Activated B cell treated with CpG ODN at 0.5 μM for 24 hours (primary cell): ENCODE results near the gene NOS1AP. TPM values are rescaled to one million over a fixed set of nuclear protein-coding genes. Genes with fewer than 3 reads are reported as not detected.

Experiments used
- ATAC-seq: fragments of 200-7000 bp; cut with Tn5 transposase; one replicate; pipeline ENCODE4 v1.10.0; 2021; ENCODE audit warnings: low read depth, mild to moderate bottlenecking, moderate library complexity
- CTCF ChIA-PET: fragments of 350-600 bp; sonication (Branson Sonifier 250); formaldehyde crosslinking; loops from one replicate; lab custom pipeline; 2021; ENCODE audit warnings: antibody characterized with exemption; lab: Charles Lee
- POLR2A ChIA-PET: fragments of 350-600 bp; sonication (Branson Sonifier 250); formaldehyde crosslinking; loops from one replicate; lab custom pipeline; 2021; ENCODE audit warnings: antibody characterized with exemption; lab: Charles Lee
- DNase-seq: peaks from one replicate; pipeline ENCODE4 v3.0.0; 2022
- H3K27ac Mint-ChIP-seq: one replicate; pipeline ENCODE4 v1.8.0; 2020; ENCODE audit warnings: mixed read lengths
- H3K27me3 Mint-ChIP-seq: one replicate; pipeline ENCODE4 v1.8.0; 2021; ENCODE audit warnings: mixed read lengths
- H3K36me3 Mint-ChIP-seq: one replicate; pipeline ENCODE4 v1.8.0; 2021; ENCODE audit warnings: low read depth, mixed read lengths
- H3K4me1 Mint-ChIP-seq: one replicate; pipeline ENCODE4 v1.8.0; 2021; ENCODE audit warnings: mixed read lengths
- H3K4me3 Mint-ChIP-seq: one replicate; pipeline ENCODE4 v1.8.0; 2020; ENCODE audit warnings: mild to moderate bottlenecking, mixed read lengths
- H3K9me3 Mint-ChIP-seq: one replicate; pipeline ENCODE4 v1.8.0; 2020; ENCODE audit warnings: mixed read lengths
- intact Hi-C: fragments of 100-400 bp; cut with micrococcal nuclease; formaldehyde crosslinking; loops from one replicate; pipeline ENCODE4 v1.15.1; 2024
- total RNA-seq: library from RNA; stranded (reverse); gene quantifications from 2 replicates; pipeline ENCODE4 v1.2.3, GENCODE V29; 2022
- TF ChIP-seq, protein P1 (sequence below): fragments of 200-600 bp; IDR thresholded peaks from one replicate; pipeline ENCODE4 v1.8.0; 2022; ENCODE audit warnings: antibody characterized with exemption, mild to moderate bottlenecking

The NOS1AP gene
- total RNA-seq, 1 donor from 2014 or later = not detected

DNA sequence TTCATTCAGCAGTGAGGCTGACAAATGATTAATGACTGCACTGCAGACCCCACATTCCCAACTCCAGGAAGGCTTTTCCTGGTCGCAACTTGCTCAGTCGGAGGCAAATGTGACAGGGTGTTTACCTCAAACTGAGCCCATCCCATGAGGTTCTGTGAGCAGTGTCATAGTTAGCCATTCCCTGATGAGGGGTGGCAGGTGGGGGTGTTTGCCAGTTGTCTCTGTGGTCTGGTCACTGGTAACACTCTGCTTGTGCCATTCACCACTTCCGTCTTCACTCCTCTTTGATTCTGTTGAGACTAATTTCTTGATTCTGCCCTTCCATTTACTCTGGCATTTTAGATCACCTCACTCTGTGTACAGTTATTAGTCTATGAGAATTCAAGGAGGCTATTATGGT, 73.5 kb downstream of the NOS1AP start:
- ATAC-seq (no peak), DNase-seq (no peak)
- TF ChIP-seq, protein P1, sequence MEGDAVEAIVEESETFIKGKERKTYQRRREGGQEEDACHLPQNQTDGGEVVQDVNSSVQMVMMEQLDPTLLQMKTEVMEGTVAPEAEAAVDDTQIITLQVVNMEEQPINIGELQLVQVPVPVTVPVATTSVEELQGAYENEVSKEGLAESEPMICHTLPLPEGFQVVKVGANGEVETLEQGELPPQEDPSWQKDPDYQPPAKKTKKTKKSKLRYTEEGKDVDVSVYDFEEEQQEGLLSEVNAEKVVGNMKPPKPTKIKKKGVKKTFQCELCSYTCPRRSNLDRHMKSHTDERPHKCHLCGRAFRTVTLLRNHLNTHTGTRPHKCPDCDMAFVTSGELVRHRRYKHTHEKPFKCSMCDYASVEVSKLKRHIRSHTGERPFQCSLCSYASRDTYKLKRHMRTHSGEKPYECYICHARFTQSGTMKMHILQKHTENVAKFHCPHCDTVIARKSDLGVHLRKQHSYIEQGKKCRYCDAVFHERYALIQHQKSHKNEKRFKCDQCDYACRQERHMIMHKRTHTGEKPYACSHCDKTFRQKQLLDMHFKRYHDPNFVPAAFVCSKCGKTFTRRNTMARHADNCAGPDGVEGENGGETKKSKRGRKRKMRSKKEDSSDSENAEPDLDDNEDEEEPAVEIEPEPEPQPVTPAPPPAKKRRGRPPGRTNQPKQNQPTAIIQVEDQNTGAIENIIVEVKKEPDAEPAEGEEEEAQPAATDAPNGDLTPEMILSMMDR = no peak
- no peaks in the 10 kb centered on the region for H3K4me1 Mint-ChIP-seq
- H3K9me3 Mint-ChIP-seq = no peaks in the 10 kb centered on the region
- intact Hi-C loops = no loop called here
- ChIA-PET CTCF (no interaction called here), POLR2A (no interaction called here)
- no peaks in the 10 kb centered on the region for H3K36me3 Mint-ChIP-seq
- H3K4me3 Mint-ChIP-seq = no peak overlapping the region
- H3K27me3 Mint-ChIP-seq = peaks cover 16% of the 10 kb centered on the region
- H3K27ac Mint-ChIP-seq = no peak overlapping the region

DNA sequence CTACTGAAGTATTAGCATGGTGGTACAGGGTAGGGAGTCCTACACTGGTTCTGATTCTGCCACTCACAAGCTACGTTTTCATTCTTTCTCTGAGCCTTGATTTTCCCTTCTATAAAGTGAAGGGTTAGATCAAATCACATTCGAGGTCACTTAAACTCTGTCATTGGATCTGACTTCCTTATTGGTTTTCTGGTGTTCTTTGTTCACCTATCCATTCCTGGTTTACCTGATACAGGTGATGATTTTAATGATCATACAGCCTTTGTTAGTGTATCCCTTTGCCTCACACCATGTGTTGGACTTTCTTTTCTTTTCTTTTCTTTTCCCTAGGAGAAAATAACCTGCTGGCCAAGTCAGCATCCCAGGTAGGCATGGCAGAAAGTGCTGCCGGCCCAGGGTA, 74.8 kb downstream of the NOS1AP start:
- POLR2A ChIA-PET = no interaction called here
- CTCF ChIA-PET = no interaction called here

DNA sequence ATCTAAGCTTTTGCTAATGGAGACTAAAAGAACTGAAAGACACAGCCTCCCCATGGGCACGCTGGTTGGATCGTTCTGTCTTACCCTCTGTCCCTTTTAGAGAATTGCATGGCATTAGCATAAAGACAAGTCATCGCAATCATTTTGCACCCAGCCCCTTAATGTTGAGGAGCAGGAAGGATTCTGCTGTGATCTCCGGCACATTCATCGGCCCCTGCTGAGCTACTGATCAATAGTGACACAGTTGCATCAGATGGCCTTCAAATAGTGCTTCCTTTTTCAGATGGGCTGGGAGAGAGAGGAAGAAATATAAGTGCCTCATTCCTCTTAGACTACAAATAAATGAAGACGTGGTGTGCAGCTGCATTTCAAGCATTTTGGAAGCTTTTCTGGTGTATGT, 75.4 kb downstream of the NOS1AP start:
- POLR2A ChIA-PET = no interaction called here
- no peak for ATAC-seq
- CTCF ChIA-PET = no interaction called here

More for the DNA sequence above, 74.8 kb downstream of the NOS1AP start:
- no peak overlapping the region for H3K27ac Mint-ChIP-seq
- H3K4me3 Mint-ChIP-seq = no peak overlapping the region
- H3K36me3 Mint-ChIP-seq = no peaks in the 10 kb centered on the region
- TF ChIP-seq, protein P1 = no peak
- H3K4me1 Mint-ChIP-seq = no peaks in the 10 kb centered on the region
- no peak for DNase-seq
- no peak for ATAC-seq
- intact Hi-C loops = no loop called here
- H3K27me3 Mint-ChIP-seq = peaks cover 13% of the 10 kb centered on the region
- no peaks in the 10 kb centered on the region for H3K9me3 Mint-ChIP-seq

DNA sequence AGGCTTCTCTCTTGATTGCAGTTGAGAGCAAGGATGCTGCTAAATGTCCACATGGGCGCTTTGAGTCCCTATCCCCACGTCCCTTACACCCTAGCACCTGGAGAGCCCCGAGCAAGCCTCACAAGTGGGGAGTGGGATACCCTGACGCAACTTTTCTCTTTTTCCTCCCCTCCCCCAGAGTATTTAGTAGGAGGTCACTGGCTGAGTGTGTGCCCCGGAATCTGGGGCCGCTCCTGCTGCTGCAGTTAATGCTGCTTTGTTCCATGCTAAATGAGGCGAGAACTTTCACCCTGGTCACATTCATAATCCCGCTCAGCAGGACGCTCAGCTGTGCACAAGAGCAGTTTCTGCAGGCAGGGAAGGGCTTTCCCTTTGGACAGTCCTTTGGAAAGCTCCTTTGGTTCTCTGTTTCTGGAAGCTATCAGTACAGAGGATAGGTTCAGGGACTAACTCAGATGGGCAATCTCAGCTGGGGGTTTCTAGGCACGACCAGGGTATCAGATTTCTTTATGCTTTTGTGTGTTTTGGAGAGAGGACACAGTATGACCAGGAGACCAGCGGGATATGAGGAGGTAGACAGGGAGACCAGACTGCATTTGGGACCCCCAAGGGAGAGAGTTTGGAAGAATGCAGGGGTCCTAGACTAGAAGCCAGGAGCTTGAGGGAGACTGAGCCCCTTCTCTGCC, 75.9 kb downstream of the NOS1AP start:
- no peaks in the 10 kb centered on the region for H3K36me3 Mint-ChIP-seq
- no peaks in the 10 kb centered on the region for H3K4me1 Mint-ChIP-seq
- no peak overlapping the region for H3K4me3 Mint-ChIP-seq
- DNase-seq = no peak
- no peak overlapping the region for H3K27ac Mint-ChIP-seq
- ChIA-PET POLR2A (no interaction called here), CTCF (no interaction called here)
- peaks cover 12% of the 10 kb centered on the region for H3K27me3 Mint-ChIP-seq
- TF ChIP-seq, protein P1 = no peak
- no peaks in the 10 kb centered on the region for H3K9me3 Mint-ChIP-seq
- no peak for ATAC-seq
- intact Hi-C loops = no loop called here

More for the DNA sequence above, 75.4 kb downstream of the NOS1AP start:
- Mint-ChIP-seq H3K27me3 (peaks cover 12% of the 10 kb centered on the region), H3K4me3 (no peak overlapping the region), H3K4me1 (no peaks in the 10 kb centered on the region), H3K36me3 (no peaks in the 10 kb centered on the region), H3K27ac (no peak overlapping the region), H3K9me3 (no peaks in the 10 kb centered on the region)
- TF ChIP-seq, protein P1 = no peak
- DNase-seq = no peak
- intact Hi-C loops = no loop called here

DNA sequence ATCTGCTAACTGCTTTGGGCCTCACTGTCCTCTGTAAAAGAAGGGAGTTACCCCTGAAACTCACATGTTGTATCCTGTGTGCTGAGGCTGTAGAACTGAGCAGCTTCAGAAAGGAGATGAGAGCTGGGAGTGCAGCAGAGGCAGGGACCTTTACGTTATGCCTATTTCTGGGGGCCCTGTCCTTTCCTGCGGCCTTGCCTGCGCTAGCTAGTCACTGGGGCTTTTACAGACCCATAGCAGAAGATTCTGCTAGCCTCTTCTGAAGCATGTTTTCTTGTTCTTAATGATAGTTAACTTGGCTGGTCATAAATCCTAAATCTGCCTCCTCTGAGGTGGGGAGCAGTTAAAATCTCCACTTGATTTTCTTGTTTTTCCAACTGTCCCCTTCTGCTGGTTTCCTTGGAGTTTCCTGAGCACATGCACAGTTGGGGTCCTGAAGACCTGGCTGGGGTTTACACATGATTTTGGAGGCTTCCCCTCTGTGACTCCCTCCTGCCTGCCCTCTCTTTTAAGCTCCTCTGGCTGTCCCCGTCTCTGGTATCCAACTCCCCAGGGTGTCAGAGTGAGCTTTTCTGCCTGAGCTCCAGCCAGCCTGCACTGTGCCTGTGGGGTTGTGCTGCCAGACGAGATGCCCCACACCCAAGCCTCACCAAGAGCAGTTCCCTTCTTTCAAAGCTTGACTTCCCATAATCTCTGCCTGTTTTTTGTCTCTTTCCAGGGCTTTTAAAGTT, 76.6 kb downstream of the NOS1AP start:
- intact Hi-C loops = no loop called here
- ATAC-seq (no peak), DNase-seq (no peak)
- Mint-ChIP-seq H3K9me3 (no peaks in the 10 kb centered on the region), H3K4me3 (no peak overlapping the region), H3K27me3 (peaks cover 12% of the 10 kb centered on the region), H3K27ac (no peak overlapping the region), H3K4me1 (no peaks in the 10 kb centered on the region), H3K36me3 (no peaks in the 10 kb centered on the region)
- POLR2A ChIA-PET = no interaction called here
- TF ChIP-seq, protein P1 = no peak
- CTCF ChIA-PET = no interaction called here
